HG02973 (cell line): ENCODE data around the gene CTRB1.

Experiments used
- ATAC-seq: cut with Tn5 transposase; IDR thresholded peaks from one replicate; pipeline ENCODE4 v1.9.1; 2021; ENCODE audit warnings: moderate library complexity; ENCODE audit not compliant: unreplicated experiment

CTRB1 gene

DNA sequence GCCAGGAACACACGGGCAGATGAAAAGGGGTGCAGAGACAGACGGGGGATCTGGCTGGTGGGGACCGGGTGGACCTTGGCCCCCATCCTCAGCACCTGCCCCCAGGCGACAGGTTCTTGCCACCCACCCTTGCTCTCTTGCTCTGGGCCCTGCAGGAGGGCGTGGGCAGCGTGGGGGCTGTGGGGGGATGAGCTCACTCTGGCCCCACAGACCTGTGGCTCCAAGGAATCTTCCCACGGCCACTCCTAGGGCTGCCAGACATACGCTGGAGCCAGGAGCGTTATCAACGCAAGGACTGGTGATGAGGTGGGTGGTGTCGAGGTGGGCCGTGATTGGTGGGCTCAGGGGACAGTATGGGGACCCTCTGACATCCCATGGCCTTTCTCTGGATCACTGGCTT is 6.3 kb downstream of the CTRB1 start:
- no peak for ATAC-seq

DNA sequence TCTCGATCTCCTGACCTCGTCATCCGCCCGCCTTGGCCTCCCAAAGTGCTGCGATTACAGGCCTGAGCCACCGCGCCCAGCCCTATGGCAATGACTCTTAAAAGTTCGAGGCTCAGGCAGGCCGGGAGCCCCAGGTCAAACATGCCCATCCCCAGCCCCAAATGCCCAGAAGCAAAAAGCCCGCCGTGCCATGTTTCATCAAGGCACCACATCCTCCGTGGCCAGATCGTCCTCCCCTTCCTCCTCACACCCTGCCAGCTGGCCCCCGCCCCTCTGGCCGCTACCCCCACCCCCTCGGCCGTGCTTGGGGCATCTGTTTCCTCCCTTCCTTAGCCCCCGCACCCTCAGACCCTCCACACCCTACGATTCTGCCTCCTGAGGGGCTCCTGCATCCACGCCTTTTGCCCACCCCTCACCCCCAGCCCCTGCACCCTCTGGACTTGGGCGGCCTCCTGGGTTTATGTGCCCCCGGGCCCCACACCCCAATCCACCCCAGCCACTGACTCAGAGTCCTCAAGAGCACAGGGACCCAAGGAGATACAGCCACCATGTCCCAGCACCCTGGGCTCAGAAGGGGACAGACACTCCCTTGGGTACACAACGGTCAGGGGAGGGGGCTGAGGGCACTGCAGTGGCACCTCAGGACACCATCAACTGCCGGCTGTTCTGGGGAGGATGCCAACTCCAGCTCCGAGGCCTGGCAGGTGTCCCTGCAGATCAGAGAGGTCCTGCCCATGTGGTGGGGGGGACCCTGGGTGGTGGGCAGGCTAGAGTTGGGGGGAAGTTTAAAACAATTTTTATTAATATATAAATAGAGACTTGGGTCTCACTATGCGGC is 7.1 kb downstream of the CTRB1 start:
- ATAC-seq = no peak

DNA sequence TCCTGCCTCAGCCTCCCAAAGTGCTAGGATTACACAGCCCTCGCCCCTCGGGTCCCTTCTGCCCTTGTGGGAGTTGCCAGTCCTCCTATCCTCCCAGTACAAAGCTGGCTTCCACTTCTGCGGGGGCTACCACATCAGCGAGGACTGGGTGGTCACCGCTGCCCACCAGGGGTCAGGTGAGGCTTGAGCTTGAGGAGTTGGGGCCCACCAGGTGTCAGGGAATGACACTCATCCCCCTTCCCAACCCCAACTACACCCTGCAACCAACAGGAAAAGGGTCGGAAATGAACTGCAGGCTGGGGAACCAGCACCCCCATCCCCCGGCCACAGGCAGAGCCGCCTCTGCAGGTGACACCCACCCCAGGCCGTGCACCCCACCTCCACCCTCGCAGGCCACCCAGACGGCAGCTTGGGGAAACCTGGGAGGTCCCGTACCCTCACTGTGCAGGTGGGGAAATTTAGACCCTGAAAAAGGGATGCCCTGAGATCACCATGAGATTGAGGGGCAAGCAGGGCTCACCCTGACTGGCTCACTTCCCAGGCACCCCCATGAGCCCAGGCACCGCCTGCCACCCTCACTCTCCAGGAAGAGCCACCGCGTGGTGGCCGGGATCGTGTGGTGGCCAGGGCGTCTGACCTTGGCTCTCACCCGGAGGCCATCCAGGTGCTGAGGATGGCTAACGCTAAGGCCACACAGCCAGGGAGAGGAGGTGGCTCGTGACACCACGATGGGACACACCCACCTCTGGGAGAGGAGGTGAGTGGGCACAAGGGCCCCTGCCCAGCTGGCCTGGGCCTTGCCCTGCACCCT is 8.0 kb downstream of the CTRB1 start:
- no peak for ATAC-seq

DNA sequence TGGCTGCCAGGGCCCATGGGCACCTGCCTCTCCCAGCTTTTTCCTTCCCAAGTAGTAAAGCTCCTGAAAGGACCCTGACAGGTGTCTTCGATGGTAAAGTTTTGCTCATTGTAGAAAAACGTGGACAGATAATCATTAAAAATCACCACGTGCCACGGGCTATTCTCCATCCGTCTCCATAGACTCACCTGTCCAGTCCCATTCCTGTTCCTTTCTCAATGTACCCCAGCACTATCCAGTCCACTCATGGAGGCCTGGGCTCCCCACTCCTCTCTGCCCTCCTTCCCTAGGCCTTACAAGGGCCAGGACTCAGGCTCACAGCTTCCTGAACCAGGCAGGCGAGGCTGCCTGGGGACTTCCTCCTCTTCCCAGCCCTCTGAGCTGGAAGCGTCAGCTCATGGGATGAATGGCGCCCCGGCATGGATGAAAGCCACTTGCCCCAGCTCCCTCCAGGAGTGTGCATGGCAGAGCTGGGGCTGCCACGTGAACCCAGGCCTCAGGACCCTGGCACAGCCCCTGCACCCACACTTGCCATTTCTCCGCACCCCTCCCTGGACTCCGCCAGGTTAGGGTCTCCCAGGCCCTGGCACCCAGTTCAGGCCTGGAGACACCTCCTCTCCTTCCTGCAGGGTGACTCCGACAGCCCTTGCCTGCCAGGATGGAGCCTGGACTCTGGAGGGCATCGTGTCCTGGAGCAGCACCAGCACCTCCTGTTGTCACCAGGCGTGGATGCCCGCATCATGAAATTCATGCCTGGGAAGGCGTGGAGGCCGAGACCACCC is 8.8 kb downstream of the CTRB1 start:
- no peak for ATAC-seq

DNA sequence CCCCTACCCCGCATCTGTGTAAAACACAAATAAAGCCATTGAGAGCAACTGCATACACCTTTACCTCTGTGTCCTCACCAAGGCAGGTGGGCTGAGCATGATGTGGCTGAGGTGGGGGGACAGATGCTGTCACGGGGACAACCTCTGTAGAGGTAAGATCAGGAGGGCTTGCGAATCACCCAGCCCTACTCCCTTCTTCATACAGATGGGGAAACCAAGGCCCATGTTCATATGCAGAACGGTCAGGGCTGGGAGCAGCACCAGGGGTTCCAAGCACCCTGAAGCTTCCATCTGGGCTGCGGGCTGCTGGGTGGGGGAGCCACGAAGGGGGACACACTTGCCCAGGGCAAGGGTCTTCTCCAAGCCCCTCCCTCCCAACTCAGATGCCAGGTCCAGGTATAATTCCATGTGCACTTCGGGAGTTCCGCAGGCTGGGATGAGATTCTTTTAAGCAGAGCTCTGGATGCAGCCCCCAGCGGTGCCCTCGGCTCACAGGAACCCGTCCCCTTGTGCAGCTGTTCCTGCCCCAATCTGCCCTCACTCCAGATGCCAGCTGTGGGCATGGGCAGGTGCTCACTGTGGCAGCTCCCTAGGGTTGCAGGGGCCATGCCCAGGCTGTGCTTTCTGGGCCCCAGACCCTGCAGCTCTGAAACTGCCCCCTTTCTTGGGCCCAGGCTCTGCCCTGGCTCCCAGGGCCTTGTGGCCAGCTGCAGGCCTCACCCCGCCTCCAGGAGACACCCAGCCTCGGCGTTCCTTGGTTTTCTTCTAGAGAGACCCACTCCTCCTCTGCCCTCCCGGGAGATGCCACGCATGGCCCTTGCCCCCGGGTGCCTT is 9.6 kb downstream of the CTRB1 start:
- ATAC-seq = no peak

DNA sequence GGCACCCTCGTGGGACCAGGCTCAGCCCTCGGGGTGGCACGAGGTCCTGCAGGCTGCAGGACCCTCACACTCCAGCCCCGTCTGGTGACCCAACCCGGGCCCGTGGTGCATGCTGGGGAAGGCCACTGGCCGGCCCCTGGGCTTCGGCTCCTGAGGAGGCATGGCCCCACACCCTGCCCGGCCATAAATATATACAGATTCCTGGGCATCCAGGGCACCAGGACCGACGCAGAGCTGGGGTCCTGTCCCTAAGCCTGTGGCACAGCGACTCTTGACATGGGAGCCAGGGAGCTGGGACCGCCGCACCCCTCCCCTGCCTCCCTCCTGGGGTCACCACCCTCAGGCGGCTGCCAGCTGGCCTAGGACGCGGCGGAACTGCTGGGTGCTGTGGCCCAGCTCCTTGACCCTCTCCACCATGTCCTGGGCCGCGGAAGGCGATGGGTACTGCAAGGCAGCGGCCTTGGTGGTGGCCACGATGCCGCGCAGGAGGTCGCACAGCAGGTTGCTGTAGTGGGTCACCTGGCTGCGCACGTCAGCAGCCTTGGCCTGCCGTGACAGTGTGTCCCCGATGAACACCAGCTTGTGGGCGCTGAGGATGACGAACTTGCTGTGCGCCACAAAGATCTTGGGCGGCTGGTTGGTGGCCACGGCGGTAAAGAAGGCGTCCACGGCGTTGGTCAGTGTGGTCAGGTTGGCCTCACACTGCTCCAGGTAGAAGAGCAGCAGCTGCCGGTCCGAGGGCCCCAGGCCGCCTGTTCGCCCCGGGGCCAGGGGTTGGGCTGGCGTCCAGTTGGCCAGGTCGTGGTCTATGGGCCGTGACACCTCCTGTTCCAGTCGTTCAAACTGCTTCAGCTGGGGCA is 10.6 kb downstream of the CTRB1 start:
- no peak for ATAC-seq

DNA sequence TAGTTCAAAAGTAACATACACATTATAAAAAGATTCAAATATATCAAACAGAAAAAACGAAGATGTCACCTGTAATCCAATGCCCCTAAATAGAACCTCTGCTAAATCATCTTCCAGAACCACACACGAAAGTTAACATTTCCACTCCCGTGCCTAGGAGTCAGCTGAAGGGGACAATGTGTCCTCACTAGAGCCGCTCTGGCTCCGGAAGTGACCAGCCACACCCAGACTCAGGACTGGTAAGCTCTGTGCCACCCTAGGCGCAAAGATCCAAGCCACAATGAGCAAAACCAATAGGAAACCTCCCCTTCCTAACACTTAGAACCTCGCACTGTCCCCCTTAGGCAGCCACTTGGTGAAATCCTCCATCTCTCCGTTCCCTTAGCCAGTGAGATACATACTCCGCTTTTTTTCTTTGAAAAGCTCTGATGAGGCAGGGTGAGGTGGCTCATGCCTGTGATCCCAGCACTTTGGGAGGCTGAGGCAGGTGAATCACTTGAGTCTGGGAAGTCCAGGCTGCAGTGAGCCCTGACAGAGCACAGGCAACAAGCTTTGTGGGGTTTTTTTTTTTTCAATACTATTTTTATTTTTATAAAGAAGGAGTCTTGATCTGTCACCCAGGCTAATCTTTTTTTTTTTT is 11.8 kb downstream of the CTRB1 start:
- no peak for ATAC-seq

DNA sequence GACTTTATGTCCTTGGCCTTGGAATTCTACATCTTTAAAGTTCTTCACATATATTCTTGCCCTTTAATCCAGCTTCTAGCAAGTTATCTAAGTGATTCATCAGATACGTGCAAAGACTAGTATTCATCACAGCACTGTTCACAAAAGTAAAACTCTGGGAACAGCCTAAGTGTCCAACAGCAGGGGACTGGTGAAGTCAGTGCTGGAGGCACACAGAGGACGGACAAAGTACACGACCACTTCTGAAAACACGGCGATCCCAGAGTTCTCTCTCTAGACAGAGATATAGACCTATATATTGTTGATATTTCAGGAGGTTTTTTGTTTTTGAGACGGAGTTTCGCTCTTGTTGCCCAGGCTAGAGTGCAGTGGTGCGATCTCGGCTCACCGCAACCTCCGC is 12.8 kb downstream of the CTRB1 start:
- ATAC-seq = no peak

DNA sequence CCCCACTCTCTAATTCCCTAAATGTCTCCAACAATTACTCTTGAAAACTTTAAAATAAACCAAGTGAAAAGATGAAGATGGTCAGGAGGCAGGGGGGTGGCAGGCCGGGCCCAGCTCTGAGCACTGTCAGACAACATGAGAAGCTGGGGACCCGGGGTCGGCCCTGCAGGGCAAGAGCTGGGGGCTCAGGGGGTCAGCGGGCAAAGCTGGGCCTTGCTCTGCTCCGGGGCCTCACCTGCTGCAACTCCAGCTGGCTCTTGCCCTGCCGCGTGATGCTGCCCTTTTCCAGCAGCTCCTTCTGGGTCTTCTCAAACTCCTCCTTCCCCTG is 14.8 kb downstream of the CTRB1 start:
- ATAC-seq = no peak

DNA sequence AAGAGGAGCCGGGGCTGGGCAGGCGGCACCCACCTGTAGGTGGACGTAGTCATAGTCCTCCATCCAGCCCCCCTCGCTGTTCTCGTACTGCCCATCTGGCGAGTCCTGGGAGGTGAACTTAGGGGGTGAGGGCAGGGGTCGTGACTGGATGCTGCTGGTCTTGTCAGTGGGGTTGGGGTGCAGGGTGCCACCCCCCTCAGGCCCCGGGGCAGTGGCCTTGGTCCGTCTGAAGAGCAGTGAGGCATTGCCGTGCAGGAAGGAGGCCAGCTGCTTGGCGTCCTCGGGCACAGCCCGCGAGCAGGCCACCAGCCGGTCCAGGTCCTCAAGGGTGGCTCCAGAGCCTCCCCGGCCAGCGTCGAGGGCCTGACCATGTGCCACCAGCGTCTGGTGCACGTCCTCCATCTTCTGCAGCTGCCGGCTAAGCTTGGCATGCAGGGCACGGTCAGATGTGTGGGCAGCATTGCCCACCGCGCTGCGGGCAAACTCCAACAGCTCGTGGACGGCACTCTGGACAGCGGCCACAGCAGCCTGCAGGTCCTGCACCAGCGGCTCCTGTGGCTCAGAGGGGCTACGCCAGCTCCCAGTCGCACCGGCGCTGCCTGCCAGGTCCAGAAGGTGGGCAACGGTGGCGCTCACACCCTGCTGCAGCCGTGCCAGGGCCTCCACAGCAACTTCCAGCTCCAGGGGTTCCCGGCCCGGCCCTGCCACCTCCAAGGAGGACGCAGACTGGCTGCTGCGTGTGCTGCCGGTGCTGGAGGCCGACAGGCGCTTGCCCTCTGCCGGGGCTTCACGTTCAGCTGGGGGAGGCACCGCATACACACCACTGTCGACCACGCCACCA is 16.3 kb downstream of the CTRB1 start:
- no peak for ATAC-seq

DNA sequence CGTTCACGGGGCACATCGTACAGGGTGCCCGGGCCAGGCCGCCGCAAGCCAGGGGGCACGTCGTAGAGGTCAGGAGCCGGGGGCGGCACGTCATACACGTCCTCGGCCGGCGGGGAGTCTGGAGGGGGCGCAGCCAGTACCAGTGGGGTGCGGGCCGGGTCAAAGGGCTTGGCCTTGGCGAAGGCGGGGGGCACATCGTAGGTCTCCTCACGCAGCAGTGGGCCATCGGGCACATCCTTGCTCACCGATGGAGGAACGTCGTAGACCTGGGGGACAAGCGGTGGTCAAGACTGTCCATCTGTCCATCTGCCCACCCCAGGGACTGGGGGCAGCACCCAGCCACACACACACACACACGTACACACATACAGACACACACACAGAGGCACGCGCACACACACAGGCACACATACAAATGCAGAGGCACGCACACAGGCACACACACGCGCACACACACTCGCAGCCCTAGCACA is 17.0 kb downstream of the CTRB1 start:
- ATAC-seq = no peak

DNA sequence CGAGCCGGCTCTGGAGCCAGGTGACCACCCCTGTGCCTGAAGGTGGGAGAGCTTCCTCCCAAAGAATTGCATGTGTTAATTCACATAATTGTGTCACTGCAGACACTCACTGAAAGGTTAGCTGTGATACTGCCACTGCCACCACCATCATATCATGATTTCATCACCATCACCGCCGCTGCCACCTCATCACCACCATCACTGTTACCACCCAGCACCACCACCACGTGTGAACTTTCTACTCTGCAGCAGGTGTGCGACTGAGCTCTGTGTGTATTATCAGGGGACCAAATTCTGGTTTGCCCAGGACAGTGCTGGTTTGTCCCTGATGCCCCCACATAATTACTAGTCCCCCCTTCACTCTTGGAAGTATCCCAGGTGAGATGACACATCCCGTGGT is 17.4 kb downstream of the CTRB1 start:
- ATAC-seq = no peak

DNA sequence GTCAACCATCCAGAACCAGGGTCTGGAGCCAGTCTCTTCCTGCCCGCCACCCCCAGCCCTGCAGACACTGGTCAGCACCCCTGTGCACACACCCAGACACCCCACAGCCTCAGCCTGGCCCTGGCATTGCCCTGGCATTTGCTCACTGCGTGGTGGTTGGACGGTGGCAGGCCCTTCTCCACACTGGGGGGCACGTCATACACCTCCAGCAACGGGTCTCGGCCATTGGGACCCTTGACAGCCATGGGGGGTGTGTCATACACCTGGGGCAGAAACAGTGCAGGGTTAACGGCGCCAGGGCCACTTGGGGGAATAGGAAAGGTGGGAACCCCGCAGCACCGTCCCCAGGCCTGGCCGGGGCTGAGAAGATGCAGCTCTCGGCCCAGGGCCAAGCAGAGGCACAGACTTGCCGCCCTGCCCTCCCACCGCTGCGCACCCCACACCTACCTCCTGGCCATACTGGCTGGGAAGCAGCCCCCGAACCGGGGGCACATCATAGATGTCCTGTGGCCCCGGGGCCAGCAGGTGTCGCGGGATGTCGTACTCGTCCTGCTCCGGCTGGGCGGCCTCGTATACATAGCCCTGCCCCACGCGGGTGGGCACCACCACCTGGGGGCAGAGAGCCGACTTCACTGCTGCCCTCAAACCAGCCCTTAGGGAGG is 18.1 kb downstream of the CTRB1 start:
- ATAC-seq = no peak

DNA sequence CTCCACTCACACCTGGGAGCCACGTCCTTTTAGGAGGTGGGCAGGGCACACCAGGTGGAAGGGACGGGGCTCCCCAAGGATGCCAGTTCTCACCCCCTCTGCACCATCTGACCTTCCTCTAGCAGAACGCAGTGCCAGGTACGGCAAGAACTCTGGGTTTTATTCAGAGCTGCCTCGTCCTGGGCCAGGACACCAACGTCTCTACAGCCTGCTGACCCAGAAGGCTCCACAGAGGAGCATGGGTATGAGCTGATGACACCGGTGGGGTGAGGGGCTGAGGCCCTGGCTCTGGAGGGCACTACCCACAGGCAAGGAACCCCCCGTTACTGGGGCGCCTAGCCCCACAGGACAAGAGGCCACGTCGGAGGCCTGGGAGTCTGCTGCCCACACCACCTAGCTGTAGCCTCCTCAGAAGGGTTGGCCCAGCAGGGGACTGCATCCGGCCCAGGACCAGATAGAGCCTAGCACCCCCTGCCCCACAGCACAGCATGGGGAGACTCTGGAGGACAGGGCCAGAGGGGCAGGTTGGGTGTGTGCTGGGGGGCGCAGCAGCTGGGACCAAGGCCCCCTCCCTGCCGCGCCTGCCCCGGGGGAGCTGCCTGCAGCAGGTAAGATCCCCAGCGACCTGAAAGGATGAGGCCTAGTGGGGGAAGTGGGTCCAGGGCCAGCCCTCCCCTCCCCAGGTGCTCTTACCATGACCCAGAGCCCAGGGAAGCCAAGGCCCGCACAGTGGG is 18.8 kb downstream of the CTRB1 start:
- no peak for ATAC-seq

DNA sequence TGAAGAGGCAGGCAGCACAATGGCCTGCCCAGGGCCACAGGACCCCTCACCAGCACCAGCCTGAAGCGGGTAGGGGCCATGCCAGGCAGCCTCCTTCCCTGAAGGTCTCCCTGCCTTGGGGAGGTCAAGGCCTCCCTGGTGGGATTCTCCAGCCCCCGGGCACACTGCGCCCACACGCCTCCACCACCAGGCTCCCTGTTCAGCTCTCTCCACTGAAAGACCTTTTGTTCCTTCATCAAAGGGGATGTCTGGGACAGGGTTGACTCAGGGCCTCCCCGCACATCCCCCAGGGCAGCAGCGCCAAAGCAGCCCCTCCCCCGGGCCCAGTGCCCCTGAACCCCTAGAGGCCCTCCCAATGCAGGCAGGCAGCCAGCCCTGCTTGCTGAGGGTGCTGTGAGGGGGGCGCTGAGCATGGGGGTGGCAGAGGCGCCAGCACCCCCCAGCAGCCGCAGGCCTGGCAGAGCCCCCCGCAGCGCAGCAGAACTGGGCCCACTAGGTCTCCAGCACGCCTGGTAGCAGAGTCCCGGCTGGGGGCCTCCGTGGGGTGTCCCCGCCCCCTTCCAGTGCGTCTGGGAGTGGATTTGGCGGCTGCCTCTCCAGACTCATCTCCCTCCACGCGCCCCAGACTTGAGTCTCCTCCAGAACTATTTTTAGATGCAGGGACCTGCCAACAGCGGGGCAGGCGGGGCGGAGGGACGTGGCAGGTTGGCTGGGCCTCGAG is 19.5 kb downstream of the CTRB1 start:
- no peak for ATAC-seq

DNA sequence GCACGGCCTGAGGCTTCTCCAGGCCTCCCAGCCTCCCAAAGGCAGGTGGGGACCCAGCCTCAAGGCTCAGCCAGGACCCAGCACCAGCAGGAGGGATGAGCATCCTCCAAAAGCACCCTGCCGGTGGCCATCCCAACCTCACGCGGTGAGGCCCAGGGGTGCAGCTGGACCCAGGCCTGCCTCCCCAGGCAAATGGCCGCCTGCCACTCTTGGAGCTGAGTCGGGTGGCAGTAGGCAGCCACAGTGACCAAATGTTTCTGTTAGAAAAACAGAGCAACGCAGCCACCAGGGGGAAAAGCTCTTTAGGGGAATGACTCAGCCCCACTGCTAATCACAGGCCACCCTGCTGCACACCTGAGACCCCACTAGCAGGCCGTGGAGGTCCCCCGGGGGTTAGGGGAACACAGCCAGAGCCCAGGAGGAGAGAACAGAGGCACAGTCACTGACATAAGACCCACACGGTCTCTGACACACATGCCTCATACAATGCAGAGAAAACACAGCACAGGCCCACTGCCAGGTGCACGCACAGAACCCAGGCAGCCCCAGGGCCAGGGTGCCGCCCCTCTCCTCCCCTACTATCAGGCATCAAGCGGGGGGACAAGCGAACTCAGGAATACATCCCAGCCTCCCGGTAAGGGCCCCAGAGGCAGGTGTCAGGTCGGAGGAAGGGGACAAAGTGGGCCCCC is 20.2 kb downstream of the CTRB1 start:
- ATAC-seq = no peak
